Peyer's patch (tissue), 4 donors: ENCODE results near the gene VAT1.
"Not testable (repeated sequence)": the region's sequence is repeated elsewhere in the genome, so short reads cannot be mapped to it uniquely, and the experiment has no call there.

Experiments
- CTCF ChIP-seq, 6 experiments: fragments of 450-650 bp in 4 of 6; fragments of 200-600 bp in 2 of 6; sonication (generic) in 1 of 6; IDR thresholded peaks; one replicate each; pipeline ENCODE4 v1.5.1; 2017 to 2019; ENCODE audit warnings: antibody characterized with exemption in 6 of 6, mild to moderate bottlenecking in 3 of 6, moderate library complexity in 1 of 6
- POLR2A ChIP-seq, 2 donors: fragments of 450-650 bp; IDR thresholded peaks; one replicate each; pipeline ENCODE4 v1.5.1; 2017; ENCODE audit warnings: antibody characterized with exemption in 2 of 2, mild to moderate bottlenecking in 2 of 2, moderate library complexity in 2 of 2

DNA sequence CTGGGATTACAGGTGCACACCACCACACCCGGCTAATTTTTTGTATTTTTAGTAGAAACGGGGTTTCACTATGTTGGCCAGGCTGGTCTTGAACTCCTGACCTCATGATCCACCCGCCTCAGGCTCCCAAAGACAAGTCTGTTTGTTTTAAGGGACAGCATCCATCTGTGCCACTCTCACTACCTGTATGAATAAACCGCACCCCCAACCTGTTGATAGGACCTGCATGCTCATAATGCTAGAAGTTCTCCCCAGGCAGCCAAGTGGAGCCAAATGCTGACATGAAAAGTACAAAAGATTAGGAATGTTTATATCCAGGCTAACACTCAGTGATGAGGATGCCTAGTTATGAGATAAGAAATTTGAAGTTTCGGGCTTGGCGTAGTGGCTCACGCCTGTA lies 30.8 kb upstream of the VAT1 start:
- not testable (repeated sequence) for TF ChIP-seq POLR2A, CTCF (IDR thresholded peaks at IDR 0.05)
